NCI-H2227 (cell line): ENCODE measurements around the gene FBF1.
A peak's percentile ranks its signal among the peaks of the same experiment; 100 is the strongest.

Source experiments
- DNase-seq: peaks from one replicate; lab custom pipeline; 2025; ENCODE audit not compliant: unreplicated experiment; lab: John Stamatoyannopoulos, UW

The FBF1 gene

GRCh38 chr17:75917917-75918445 is 22.9 kb downstream of the FBF1 start:
- no peak for DNase-seq

GRCh38 chr17:75917141-75917916 is 23.5 kb downstream of the FBF1 start:
- DNase-seq, result no peak

- DNase-seq, result no peak
Observed at GRCh38 chr17:75915268-75915667, 25.6 kb downstream of the FBF1 start.

- no peak for DNase-seq
Observed at GRCh38 chr17:75914643-75915267, 26.1 kb downstream of the FBF1 start.

- no peak for DNase-seq
Observed at GRCh38 chr17:75913537-75914210, 27.2 kb downstream of the FBF1 start.

- peak; percentile 23 for DNase-seq
Observed at GRCh38 chr17:75910699-75911098, 30.1 kb downstream of the FBF1 start.

- DNase-seq, result peak; percentile 68
Observed at GRCh38 chr17:75909812-75910274, 31.0 kb downstream of the FBF1 start.

- DNase-seq, result no peak
Observed at GRCh38 chr17:75909051-75909811, 31.6 kb downstream of the FBF1 start.

- peak; percentile 71 for DNase-seq
Observed at GRCh38 chr17:75908201-75908600, 32.6 kb downstream of the FBF1 start.

GRCh38 chr17:75906143-75906884 is 34.5 kb downstream of the FBF1 start:
- no peak for DNase-seq

GRCh38 chr17:75904749-75905521 is 35.9 kb downstream of the FBF1 start, which contains the start of gene MRPL38:
Gene MRPL38 (minus strand): TSS chr17:75904884. CDS start chr17:75904875, 9 bp downstream.
- peak; percentile 98 for DNase-seq

GRCh38 chr17:75902406-75902805 is 38.4 kb downstream of the FBF1 start:
- DNase-seq, result no peak

- DNase-seq, result no peak
Observed at GRCh38 chr17:75901727-75902126, 39.1 kb downstream of the FBF1 start.

- DNase-seq, result no peak
Observed at GRCh38 chr17:75900691-75901533, 39.9 kb downstream of the FBF1 start.

- DNase-seq, result no peak
Observed at GRCh38 chr17:75899767-75900468, 40.9 kb downstream of the FBF1 start.

- DNase-seq, result no peak
Observed at GRCh38 chr17:75899353-75899752, 41.5 kb downstream of the FBF1 start.

- DNase-seq, result no peak
Observed at GRCh38 chr17:75898791-75899190, 42.1 kb downstream of the FBF1 start.

- DNase-seq, result no peak
Observed at GRCh38 chr17:75898065-75898464, 42.8 kb downstream of the FBF1 start.
